Measurements from ENCODE around the gene DPP6.

- TF ChIP-seq CTCF (IDR thresholded peaks at IDR 0.05) (no peak), POLR2A (IDR thresholded peaks at IDR 0.05) (no peak), POLR2AphosphoS5 (IDR thresholded peaks at IDR 0.05) (no peak), EP300 (IDR thresholded peaks at IDR 0.05) (no peak)
These were observed 165.6 kb downstream of the DPP6 start for GRCh38 chr7:154217688-154218340.
